Endothelial cell of umbilical vein (primary cell): ENCODE measurements around the gene KNTC1. TPM values are rescaled to one million over a fixed set of nuclear protein-coding genes. Genes with fewer than 3 reads are reported as not detected.

ENCODE experiments used
- Bru-seq: library from RNA; stranded (reverse); fragments of 400-500 nt; gene quantifications from one replicate; lab custom pipeline; 2021; lab: Mats Ljungman, UMichigan
- BruChase-seq, 2 experiments: library from RNA; stranded (reverse); fragments of 400-500 nt; gene quantifications; one replicate each; lab custom pipeline; 2021; lab: Mats Ljungman, UMichigan
- BruUV-seq: library from RNA; stranded (reverse); fragments of 400-500 nt; replicated peaks from 2 replicates; lab custom pipeline; 2021; lab: Mats Ljungman, UMichigan
- CTCF ChIA-PET: fragments of 300-600, 350-600 bp; sonication (Branson Sonifier 250); formaldehyde crosslinking; loops from one replicate; lab custom pipeline; 2021; ENCODE audit warnings: antibody characterized with exemption, inconsistent platforms; lab: Charles Lee
- POLR2A ChIA-PET: fragments of 300-600, 350-600 bp; sonication (Branson Sonifier 250); formaldehyde crosslinking; loops from one replicate; lab custom pipeline; 2021; ENCODE audit warnings: antibody characterized with exemption, inconsistent platforms; lab: Charles Lee
- DNase-seq: peaks from one replicate; pipeline ENCODE4 v3.0.0-alpha.2; 2011; ENCODE audit warnings: low read depth, low spot score
- FAIRE-seq: peaks from 2 replicates; lab custom pipeline; 2011; peaks lifted over from hg19 to GRCh38; lab: Jason Lieb, UNC
- H2AFZ ChIP-seq: 2 replicates; pipeline ENCODE4 v1.6.0; 2012; ENCODE audit warnings: low read depth, low read length, control low read depth, inconsistent platforms
- H3K27ac ChIP-seq: 2 replicates; pipeline ENCODE4 v1.5.1; 2011; ENCODE audit warnings: low read depth, mild to moderate bottlenecking, control low read depth, low read length, moderate library complexity; ENCODE audit not compliant: insufficient read depth
- H3K27me3 ChIP-seq, 2 experiments: 2 replicates each; pipeline versions ENCODE4 v1.6.0 to v1.6.1; 2011; ENCODE audit warnings: low read length in 2 of 2, mixed read lengths in 1 of 2; ENCODE audit not compliant: control insufficient read depth in 2 of 2, insufficient read depth in 2 of 2
- H3K36me3 ChIP-seq, 2 experiments: 2 replicates in 1 of 2; 3 replicates in 1 of 2; pipeline ENCODE4 v1.5.1; 2011; ENCODE audit warnings: low read length in 2 of 2, mild to moderate bottlenecking in 1 of 2, moderate library complexity in 1 of 2; ENCODE audit not compliant: control insufficient read depth in 2 of 2, insufficient read depth in 2 of 2; ENCODE audit errors: extremely low read depth in 1 of 2
- H3K4me1 ChIP-seq: 3 replicates; pipeline ENCODE4 v1.5.1; 2011; ENCODE audit warnings: mild to moderate bottlenecking, low read length; ENCODE audit not compliant: control insufficient read depth, insufficient read depth; ENCODE audit errors: extremely low read depth
- H3K4me2 ChIP-seq: 2 replicates; pipeline ENCODE4 v1.6.1; 2011; ENCODE audit warnings: low read length, control low read depth, mixed read lengths; ENCODE audit not compliant: insufficient read depth
- H3K4me3 ChIP-seq, 3 experiments: fragments of 200-600 bp in 1 of 3; sonication (generic), shearing (Covaris generic) in 1 of 3; replicated peaks in 1 of 3; 2 replicates each; pipeline ENCODE4 v1.5.1; 2011 to 2016; ENCODE audit warnings: control low read depth in 3 of 3, low read length in 3 of 3, mild to moderate bottlenecking in 2 of 3, inconsistent platforms in 1 of 3, low read depth in 1 of 3, moderate library complexity in 1 of 3; ENCODE audit not compliant: insufficient read depth in 1 of 3
- H3K79me2 ChIP-seq: 2 replicates; pipeline ENCODE4 v1.6.0; 2012; ENCODE audit warnings: low read length, inconsistent platforms; ENCODE audit not compliant: control insufficient read depth, insufficient read depth
- H3K9ac ChIP-seq: replicated peaks from 2 replicates; pipeline ENCODE3; 2011; ENCODE audit warnings: low read length, control low read depth; ENCODE audit not compliant: insufficient read depth; ENCODE audit errors: extremely low read depth
- H3K9me1 ChIP-seq: replicated peaks from 3 replicates; pipeline ENCODE4 v1.6.0; 2011; ENCODE audit warnings: mild to moderate bottlenecking, low read length; ENCODE audit not compliant: control insufficient read depth, insufficient read depth; ENCODE audit errors: extremely low read depth
- H3K9me3 ChIP-seq: replicated peaks from 2 replicates; pipeline ENCODE4 v1.5.1; 2012; ENCODE audit warnings: low read length, inconsistent platforms; ENCODE audit not compliant: control insufficient read depth, insufficient read depth
- H4K20me1 ChIP-seq: replicated peaks from 2 replicates; pipeline ENCODE3; 2011; ENCODE audit warnings: mild to moderate bottlenecking, low read length; ENCODE audit not compliant: control insufficient read depth, insufficient read depth; ENCODE audit errors: extremely low read depth
- EZH2 ChIP-seq: IDR thresholded peaks from 2 replicates; pipeline ENCODE4 v1.6.1; 2012; ENCODE audit warnings: borderline replicate concordance, low read depth, mild to moderate bottlenecking, moderate library complexity, low read length, inconsistent platforms; ENCODE audit not compliant: severe bottlenecking
- FOS ChIP-seq: IDR thresholded peaks from 2 replicates; pipeline ENCODE4 v1.6.1; 2011; ENCODE audit warnings: mild to moderate bottlenecking, low read length, moderate library complexity, borderline replicate concordance; ENCODE audit not compliant: insufficient read depth
- GATA2 ChIP-seq: IDR thresholded peaks from 2 replicates; pipeline ENCODE4 v1.7.0; 2011; ENCODE audit warnings: low read depth, mild to moderate bottlenecking, moderate library complexity, mixed read lengths, low read length; ENCODE audit not compliant: insufficient read length, insufficient read depth
- JUN ChIP-seq: IDR thresholded peaks from 2 replicates; pipeline ENCODE4 v1.6.1; 2011; ENCODE audit warnings: borderline replicate concordance, low read depth; ENCODE audit not compliant: insufficient read length, insufficient read depth
- MYC ChIP-seq: IDR thresholded peaks from one replicate; pipeline ENCODE4 v1.6.1; 2011; ENCODE audit warnings: mild to moderate bottlenecking, low read depth, low read length
- POLR2A ChIP-seq: IDR thresholded peaks from 2 replicates; pipeline ENCODE4 v1.6.1; 2012; ENCODE audit warnings: low read depth, mild to moderate bottlenecking, control low read depth, low read length
- POLR2AphosphoS5 ChIP-seq: IDR thresholded peaks from 2 replicates; pipeline ENCODE4 v1.6.1; 2012; ENCODE audit warnings: low read depth, mild to moderate bottlenecking, control low read depth, low read length, moderate library complexity; ENCODE audit not compliant: insufficient read depth
- dilution Hi-C: fragments of 300-500 bp; cut with MboI; formaldehyde crosslinking; loops from one replicate; pipeline ENCODE4 v1.15.0; 2019; ENCODE audit warnings: low sequenced_read_pairs; ENCODE audit not compliant: extremely low pct_ligation_motif_present
- intact Hi-C: fragments of 100-400 bp; cut with micrococcal nuclease; formaldehyde crosslinking; loops from one replicate; pipeline ENCODE4 v1.10.0; 2022
- long read RNA-seq: library from polyadenylated mRNA; stranded (forward); transcript quantifications from one replicate; pipeline ENCODE4 v2.0.0, GENCODE V29; 2021
- polyA minus RNA-seq, 3 experiments: library from RNA; depleted of rRNA, polyadenylated mRNA; stranded (reverse); fragments of >200 nt; gene quantifications; 1 replicate in 1 of 3; 2 replicates in 2 of 3; pipeline ENCODE4 v1.2.3, GENCODE V29; 2011
- polyA plus RNA-seq, 4 experiments: library from polyadenylated mRNA; depleted of rRNA in 3 of 4; stranded (reverse) in 3 of 4; unstranded in 1 of 4; fragments of >200 nt; gene quantifications; 2 replicates each; pipeline versions ENCODE4 v1.2.1 to v1.2.3, GENCODE V29; 2011 to 2012; ENCODE audit warnings: missing spikeins in 1 of 4
- total RNA-seq: library from RNA; stranded (reverse); gene quantifications from 2 replicates; pipeline ENCODE4 v1.2.3, GENCODE V29; 2021
- TF ChIP-seq, protein P1 (sequence below): IDR thresholded peaks from 2 replicates; pipeline ENCODE4 v1.6.1; 2011; ENCODE audit not compliant: insufficient read depth, insufficient read length
- TF ChIP-seq, protein P2 (sequence below), 2 donors: IDR thresholded peaks; 1 replicate in 1 of 2; 2 replicates in 1 of 2; pipeline ENCODE4 v1.5.1; 2011; ENCODE audit warnings: low read length in 2 of 2, mild to moderate bottlenecking in 2 of 2, moderate library complexity in 2 of 2, control low read depth in 1 of 2, inconsistent platforms in 1 of 2, low read depth in 1 of 2; ENCODE audit not compliant: insufficient read depth in 1 of 2; ENCODE audit errors: extremely low read depth in 1 of 2

KNTC1 gene, protein sequence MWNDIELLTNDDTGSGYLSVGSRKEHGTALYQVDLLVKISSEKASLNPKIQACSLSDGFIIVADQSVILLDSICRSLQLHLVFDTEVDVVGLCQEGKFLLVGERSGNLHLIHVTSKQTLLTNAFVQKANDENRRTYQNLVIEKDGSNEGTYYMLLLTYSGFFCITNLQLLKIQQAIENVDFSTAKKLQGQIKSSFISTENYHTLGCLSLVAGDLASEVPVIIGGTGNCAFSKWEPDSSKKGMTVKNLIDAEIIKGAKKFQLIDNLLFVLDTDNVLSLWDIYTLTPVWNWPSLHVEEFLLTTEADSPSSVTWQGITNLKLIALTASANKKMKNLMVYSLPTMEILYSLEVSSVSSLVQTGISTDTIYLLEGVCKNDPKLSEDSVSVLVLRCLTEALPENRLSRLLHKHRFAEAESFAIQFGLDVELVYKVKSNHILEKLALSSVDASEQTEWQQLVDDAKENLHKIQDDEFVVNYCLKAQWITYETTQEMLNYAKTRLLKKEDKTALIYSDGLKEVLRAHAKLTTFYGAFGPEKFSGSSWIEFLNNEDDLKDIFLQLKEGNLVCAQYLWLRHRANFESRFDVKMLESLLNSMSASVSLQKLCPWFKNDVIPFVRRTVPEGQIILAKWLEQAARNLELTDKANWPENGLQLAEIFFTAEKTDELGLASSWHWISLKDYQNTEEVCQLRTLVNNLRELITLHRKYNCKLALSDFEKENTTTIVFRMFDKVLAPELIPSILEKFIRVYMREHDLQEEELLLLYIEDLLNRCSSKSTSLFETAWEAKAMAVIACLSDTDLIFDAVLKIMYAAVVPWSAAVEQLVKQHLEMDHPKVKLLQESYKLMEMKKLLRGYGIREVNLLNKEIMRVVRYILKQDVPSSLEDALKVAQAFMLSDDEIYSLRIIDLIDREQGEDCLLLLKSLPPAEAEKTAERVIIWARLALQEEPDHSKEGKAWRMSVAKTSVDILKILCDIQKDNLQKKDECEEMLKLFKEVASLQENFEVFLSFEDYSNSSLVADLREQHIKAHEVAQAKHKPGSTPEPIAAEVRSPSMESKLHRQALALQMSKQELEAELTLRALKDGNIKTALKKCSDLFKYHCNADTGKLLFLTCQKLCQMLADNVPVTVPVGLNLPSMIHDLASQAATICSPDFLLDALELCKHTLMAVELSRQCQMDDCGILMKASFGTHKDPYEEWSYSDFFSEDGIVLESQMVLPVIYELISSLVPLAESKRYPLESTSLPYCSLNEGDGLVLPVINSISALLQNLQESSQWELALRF (N-terminal part only)
- 47.9 and 52.9 TPM in 2 replicates for total RNA-seq
- polyA plus RNA-seq: 14.5 and 15.5 TPM in 2 replicates
- polyA plus RNA-seq (2011; cell fraction: cytosol; rRNA removed): 9.8 and 12.0 TPM in 2 replicates
- polyA plus RNA-seq (2011; cell fraction: nucleus; rRNA removed): 103 and 142 TPM in 2 replicates
- 13.2 and 21.2 TPM in 2 replicates for polyA plus RNA-seq (2012)
- 35.0 and 37.3 TPM in 2 replicates for polyA minus RNA-seq
- 26.7 TPM for polyA minus RNA-seq (2011; cell fraction: cytosol; rRNA and poly(A)+ RNA removed)
- polyA minus RNA-seq (2011; cell fraction: nucleus; rRNA and poly(A)+ RNA removed): 66.7 and 127 TPM in 2 replicates
- percentile 71 among the genes with signal in this experiment for Bru-seq, nascent RNA
- BruChase-seq, experiment 1, labeled RNA remaining after a 6-hour chase: percentile 72 among the genes with signal in this experiment
- BruChase-seq, experiment 2, labeled RNA remaining after a 2-hour chase: percentile 70 among the genes with signal in this experiment
- long read RNA-seq, partial matches to known transcripts: 7 of 17 reads
- long read RNA-seq, other reads (novel, unspliced or antisense): 10 of 17 reads

DNA sequence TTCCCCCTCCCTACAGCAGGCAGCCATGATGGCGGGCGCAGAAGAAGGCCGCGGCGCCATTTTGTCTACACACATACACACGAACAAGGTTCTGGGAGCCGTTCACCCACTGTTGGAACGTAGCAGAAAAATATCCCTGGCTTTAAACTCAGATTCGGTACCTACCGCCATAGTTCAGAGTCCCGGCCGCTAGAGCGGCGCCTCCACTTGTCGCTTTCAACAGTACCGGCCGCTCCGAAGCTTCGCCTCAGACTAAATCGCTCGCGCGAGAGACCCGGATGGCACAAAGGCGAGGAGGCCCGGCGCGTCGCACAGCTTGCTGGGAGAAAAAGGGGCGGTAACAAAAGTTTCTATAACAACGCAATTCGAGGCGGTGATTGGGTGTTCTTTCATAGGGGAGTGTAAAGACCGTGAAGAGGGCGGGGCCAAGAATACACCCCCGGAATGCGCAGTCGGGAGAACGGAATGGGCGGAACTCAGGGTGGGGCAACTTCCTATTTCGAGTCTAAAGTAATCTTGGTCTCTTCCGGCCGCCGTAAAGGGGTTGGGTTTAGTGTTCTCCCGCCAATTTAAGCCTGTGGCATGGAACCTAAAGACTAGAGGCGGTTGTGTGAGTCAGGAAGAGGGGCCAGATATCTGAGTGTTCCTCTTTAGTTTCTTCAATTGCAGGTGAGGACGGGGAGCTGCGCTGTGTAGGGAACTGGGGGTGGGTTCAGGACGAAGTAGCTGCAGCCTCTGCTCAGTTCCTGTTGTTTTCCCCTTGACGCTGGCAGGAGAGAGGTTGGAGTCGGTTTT is at the start of gene KNTC1, which contains the start of gene RSRC2:
TSS of gene KNTC1 (plus strand) at position 567 of the 795 bp plus-strand sequence. CDS start 2,815 bp downstream, outside the sequence.
TSS of gene RSRC2 (minus strand) at position 254 of the 795 bp plus-strand sequence. CDS start at position 171, 83 bp downstream.
- BruUV-seq: no TSS peak
- peak; percentile 100 for DNase-seq
- H2AFZ ChIP-seq: peak within 1 kb of the TSS; percentile 58
- no peaks in the 10 kb centered on the region for H3K9me3 ChIP-seq
- peak within 1 kb of the TSS; percentile 97 for H3K27ac ChIP-seq
- POLR2A ChIA-PET: interaction anchor here (0.6 to 1.4 kb wide), 7 partner anchors 9 to 706 kb away, joined by 3 to 13 read pairs (median 4); partner anchors contain the start of genes MPHOSPH9, MTRFR and ZCCHC8
- H3K4me3 ChIP-seq: peak within 1 kb of the TSS; percentile 87 to 100 (median 90)
- CTCF ChIA-PET: interaction anchor here (0.6 to 1.4 kb wide), 5 partner anchors 22 to 267 kb away, joined by 3 to 5 read pairs (median 3); partner anchors contain the start of gene ZCCHC8
- FAIRE-seq: peak; percentile 96
- H3K4me1 ChIP-seq: peaks cover 25% of the 10 kb centered on the region
- no peaks in the 10 kb centered on the region for H3K27me3 ChIP-seq
- peaks cover 77% of the 10 kb centered on the region for H3K79me2 ChIP-seq
- peaks cover 2 to 11% of the 10 kb centered on the region in 2 experiments for H3K36me3 ChIP-seq
- H4K20me1 ChIP-seq: peaks cover 11% of the 10 kb centered on the region
- no peaks in the 10 kb centered on the region for H3K9me1 ChIP-seq
- dilution Hi-C loops (no loop called here), intact Hi-C loops (loop anchor here (1.0 to 2.0 kb wide), 2 partner anchors 26 to 225 kb away; partner anchors contain the start of genes DENR and ZCCHC8)
- H3K9ac ChIP-seq: peak within 1 kb of the TSS; percentile 100
- no peak for TF ChIP-seq FOS
- TF ChIP-seq GATA2: no peak
- no peak for TF ChIP-seq EZH2
- TF ChIP-seq JUN: no peak
- TF ChIP-seq POLR2AphosphoS5: peak; percentile 99
- TF ChIP-seq, protein P1, sequence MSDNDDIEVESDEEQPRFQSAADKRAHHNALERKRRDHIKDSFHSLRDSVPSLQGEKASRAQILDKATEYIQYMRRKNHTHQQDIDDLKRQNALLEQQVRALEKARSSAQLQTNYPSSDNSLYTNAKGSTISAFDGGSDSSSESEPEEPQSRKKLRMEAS: no peak
- TF ChIP-seq POLR2A: peak; percentile 99
- TF ChIP-seq MYC: peak; percentile 49
- TF ChIP-seq, protein P2, sequence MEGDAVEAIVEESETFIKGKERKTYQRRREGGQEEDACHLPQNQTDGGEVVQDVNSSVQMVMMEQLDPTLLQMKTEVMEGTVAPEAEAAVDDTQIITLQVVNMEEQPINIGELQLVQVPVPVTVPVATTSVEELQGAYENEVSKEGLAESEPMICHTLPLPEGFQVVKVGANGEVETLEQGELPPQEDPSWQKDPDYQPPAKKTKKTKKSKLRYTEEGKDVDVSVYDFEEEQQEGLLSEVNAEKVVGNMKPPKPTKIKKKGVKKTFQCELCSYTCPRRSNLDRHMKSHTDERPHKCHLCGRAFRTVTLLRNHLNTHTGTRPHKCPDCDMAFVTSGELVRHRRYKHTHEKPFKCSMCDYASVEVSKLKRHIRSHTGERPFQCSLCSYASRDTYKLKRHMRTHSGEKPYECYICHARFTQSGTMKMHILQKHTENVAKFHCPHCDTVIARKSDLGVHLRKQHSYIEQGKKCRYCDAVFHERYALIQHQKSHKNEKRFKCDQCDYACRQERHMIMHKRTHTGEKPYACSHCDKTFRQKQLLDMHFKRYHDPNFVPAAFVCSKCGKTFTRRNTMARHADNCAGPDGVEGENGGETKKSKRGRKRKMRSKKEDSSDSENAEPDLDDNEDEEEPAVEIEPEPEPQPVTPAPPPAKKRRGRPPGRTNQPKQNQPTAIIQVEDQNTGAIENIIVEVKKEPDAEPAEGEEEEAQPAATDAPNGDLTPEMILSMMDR (IDR thresholded peaks at IDR 0.05; ENCODE audit: extremely low read depth in 1 of 2, insufficient read depth in 1 of 2, low read depth in 1 of 2, low read length in 2 of 2): no peak
- H3K4me2 ChIP-seq: peak within 1 kb of the TSS; percentile 83
